RPMI8226 (cell line): ENCODE results near the gene MEGF9.

Source experiments
- DNase-seq: peaks from one replicate; pipeline ENCODE4 v3.0.0-alpha.2; 2015

MEGF9 gene

DNA sequence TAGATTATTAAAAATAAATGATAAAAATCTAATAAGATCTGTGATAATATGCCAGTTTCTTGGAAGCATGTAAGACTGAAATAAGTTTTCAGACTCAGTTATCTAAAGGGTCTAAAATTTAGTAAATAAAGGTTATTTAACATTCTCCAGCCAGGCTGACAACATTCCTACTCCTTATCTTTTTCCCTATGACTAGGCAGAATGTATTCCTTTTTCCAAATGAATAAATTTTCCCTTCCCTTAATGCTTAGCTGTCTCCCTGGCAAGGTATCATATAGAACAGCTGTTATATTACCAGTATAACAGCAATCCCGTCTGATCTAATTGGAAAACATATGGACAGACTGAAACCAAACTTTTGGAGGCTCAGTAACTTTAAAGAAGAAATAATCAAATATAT is 13.0 kb downstream of the MEGF9 start:
- no peak for DNase-seq

DNA sequence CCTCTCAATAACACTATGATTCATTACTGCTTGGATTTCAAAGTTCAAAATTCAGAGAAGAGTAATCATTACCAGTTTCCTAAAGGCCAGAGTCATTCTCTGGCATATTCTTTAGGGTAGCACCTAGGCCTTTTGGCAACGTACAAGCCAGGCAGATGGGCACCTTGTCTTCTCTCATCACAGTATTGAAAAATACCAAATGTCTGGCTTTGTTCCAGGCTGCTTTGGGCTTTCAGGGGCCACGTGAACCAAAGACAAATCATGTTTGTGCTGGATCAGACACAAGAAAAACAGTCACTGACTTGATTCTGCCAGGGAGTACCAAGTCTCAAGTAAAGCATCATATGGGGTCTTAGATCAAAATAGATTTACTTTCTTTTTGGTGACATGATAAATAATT is 15.5 kb downstream of the MEGF9 start:
- no peak for DNase-seq

DNA sequence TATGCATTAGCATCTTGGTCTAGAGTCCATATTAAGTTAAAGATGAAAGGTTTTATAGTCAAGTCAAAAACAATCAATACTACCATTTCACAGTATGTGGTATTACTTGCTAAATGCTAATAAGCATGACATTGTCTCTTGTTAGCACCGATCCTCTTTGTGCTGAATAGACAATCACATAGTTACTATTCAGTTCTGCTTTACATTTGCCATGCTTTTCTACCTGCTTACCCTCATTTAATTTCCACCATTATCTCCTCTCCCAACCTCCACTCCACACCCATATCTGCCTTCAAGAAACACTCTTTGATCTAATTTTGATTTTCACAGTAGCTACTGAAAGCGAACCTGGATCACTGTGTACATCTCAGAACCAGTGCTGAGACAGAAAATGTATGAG is 16.8 kb downstream of the MEGF9 start:
- no peak for DNase-seq

DNA sequence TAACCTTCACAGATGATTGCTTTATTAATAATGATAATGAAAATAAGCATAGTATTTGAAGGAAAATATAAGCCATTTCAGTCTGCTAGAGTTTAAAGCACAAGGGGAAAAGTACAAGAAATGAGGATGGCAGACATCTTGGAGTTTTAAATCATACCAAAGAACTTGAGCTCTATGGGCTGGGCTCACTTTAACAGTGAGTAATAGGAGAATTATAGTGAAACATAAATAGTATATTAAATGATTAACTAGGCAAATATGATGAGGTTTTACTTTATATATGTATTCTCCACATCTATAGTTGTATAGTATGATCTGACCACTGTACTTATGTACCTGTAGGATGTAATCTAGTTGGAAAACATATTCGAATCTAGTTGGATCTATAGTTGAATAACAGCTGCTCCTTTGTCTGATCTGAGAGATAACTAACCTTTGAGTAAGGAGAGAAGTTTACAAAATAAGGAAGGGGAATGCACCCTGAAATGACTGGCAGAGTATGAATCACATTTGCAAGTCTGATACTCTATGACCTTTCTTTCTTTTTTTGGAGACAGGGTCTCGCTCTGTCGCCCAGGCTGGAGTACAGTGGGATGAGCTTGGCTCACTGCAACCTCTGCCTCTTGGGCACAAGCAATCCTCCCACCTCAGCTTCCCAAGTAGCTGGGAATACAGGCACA is 17.6 kb downstream of the MEGF9 start:
- DNase-seq: no peak

DNA sequence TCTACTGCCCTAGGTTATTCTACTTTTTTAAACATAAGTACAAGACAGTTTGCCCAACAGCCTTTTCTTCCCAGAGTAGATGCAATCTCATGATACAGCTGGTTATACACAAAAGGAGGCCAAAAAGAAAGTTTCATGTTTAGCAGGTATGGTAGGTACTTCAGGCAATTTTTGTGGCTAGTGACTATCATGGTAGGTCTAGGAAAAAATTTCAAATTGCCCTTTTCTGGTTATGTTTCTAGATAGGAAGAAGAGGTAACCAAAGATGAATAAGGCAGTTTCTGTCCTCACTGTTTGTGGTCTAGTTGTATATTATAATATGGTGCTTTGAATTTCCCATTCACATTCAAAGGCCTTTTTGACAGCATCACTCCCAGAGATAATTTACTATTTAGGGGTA is 19.7 kb downstream of the MEGF9 start:
- no peak for DNase-seq

DNA sequence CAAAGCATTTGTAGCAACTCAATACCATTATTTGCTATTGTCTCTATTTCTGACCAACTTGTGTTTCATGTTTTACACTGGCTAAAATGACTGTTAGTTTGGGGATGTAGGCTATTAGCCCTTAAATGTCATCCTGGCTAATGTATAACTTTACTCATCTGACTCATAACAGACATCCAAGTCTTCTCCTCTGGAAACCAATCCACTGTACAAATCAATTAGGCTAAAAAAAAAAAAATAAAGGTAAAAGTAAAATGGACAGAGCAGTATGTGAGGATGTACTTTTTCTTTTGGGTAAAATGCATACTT is 20.6 kb downstream of the MEGF9 start:
- no peak for DNase-seq

DNA sequence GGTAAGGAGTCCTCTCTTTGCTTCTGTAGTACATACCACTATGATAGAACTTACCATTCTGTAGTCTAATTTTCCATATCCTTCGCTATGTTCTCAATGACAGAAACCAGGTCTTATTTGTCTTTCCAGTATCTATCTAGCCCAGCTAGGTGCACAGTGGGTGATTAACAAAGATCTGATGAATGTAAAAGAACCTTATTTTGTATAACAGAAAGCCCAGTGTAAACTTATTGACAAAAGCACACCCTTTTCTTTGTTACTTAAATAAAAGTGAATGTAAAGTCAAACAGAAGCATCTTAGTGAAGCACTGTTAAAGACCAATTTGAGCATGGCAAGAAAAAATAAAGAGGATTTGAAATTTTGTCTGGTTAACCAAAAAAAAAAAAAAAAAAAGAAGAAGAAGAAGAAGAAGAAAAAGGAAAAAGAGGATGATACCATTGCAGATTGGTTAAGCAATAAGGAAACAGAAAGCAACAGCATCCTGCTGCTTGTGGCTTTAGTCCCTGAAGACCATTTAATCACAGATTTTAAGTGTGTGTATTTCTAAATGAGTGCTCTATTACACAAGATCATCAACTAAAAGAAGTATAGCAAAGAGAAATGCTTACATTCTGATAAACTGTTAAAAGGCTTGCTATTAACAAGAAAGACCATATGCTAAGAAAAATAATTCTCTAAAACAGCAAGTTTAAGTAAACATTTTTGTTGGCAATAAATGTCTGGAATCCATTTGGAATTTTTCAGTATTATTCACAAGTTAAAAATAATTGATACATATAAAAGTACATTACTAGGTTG is 21.2 kb downstream of the MEGF9 start:
- no peak for DNase-seq

DNA sequence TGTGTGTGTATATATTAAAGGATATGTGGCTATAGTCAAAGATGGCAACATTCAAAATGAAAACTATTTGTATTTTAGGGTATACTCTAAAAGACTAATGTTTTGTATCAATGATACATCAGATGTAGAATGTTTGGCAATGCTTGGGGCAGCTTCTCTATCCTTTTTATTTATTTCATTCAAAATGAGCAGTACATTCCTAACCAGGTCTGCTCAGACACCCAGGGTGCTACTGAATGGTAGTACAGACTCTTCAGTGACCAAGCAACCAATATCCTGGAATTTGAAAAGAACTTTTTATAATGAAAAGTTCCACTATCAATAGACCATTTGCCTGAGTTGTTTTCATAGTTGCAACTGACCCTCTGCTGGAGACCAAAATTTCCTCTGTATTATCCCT is 23.9 kb downstream of the MEGF9 start:
- no peak for DNase-seq

DNA sequence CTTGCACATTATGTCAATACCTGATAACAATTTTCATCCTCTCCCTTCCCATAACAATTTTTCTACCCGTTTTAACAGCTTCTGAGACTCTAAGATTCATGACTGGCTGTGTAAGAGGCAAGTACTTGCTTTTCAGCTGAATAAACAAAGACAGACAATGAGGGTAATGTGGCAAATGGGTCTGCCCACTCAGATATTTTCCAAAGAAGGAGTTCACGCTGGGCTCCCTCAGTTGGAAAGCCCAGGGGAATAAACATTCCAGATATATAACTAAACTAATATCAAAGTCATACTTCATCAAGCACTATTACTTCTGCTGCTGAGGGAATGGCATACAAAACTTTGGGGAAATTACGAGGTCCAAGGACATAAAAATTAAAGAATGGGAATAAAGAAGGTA is 24.4 kb downstream of the MEGF9 start:
- no peak for DNase-seq

DNA sequence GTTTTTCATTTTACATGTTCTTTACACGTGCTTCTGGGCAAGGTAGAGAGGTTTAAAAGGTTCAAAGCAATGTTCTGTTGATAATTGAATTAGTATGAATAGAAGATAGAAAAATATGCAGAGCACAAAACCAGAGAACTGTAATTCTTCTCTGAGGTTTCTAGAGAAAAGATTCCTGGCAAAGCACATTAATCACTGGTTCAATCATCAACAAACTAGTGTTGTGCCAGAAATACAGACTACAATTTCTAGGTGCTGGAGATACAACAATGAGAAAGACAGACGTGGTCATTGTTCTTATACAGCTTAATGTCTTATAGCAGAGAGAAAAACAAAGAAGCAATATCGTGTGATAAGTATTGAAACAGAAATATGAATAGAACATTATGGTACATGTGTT is 25.5 kb downstream of the MEGF9 start:
- no peak for DNase-seq

DNA sequence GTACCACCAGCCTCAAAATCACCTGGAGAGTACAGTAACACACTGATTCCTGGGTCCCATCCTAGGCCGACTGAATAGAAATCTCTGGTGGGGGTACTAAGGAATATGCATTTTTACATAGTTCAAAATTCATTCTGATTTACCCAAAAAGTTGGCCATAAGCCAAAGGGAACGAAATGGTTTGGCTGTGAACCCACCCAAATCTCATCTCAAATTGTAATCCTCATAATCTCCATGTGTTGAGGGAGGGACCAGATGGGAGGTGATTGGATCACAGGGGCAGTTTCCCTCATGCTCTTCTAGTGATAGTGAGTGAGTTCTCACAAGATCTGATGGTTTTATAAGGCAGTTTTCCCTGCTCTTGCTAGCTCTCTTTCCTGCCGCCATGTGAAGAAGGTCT is 31.1 kb downstream of the MEGF9 start:
- DNase-seq: no peak

DNA sequence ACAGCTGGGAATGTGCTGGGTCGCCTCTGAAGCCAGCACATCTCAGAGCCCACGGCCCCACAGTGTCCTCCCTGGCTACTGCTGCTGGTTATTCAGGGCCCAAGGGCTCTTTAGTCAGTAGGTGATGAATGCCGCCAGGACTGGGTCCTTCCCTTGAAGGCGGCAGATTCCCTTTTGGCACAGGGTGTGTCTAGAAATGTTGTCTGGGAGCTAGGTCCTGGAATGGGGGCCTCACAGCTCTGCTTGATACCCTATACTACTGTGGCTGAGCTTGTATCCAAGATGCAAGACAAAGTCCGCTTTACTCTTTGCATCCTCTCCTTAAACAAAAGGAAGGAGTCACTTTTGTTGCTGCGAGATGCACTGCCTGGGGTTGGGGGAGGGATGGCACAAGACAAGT is 33.1 kb downstream of the MEGF9 start:
- no peak for DNase-seq

DNA sequence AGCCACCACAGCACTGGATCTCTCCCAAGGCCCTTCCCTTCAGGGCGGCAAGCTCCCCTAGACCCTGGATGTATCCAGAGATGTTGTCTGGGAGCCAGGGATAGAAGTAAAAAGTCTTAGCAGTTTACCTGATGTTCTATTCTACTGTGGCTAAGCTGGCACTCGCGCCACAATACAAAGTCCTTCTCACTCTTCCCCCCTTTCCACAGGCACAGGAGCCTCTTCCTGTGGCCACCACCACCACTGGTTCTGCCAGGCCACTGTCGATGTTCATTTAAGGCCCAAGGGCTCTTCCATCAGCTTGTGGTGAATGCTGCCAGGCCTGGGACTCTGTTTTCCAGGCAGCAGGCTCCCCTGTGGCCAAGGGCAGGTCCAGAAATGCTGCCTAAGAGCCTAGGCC is 33.7 kb downstream of the MEGF9 start:
- no peak for DNase-seq

DNA sequence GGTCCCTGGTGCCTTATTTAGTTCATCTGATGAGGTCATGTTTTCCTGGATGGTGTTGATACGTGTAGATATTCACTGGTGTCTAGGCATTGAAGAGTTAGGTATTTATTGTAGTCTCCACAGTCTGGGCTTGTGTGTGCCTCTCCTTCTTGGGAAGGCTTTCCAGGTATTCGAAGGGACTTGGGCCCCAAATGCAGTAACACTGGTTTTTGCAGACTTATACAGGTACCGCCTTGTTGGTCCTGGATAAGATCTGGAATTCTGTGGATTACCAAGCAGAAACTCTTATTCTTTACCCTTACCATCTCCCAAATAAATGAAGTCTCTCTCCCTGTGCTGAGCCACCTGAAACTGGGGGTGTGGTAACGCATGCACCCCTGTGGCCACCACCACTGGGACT is 34.1 kb downstream of the MEGF9 start:
- DNase-seq: no peak

DNA sequence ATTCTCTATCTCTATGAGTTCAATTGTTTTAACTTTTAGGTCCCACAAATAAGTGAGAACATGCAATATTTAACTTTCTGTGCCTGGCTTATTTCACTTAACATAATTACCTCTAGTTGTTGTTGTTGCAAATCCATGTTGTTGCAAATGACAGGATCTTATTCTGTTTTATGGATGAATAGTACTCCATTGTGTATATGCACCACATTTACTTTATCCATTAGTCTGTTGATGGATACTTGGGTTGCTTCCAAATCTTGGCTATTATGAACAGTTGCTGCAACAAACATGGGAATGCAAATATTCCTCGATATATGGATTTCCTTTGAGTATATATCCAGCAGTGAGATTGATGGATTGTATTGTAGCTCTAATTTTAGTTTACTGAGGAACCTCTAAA is 36.3 kb downstream of the MEGF9 start:
- no peak for DNase-seq

DNA sequence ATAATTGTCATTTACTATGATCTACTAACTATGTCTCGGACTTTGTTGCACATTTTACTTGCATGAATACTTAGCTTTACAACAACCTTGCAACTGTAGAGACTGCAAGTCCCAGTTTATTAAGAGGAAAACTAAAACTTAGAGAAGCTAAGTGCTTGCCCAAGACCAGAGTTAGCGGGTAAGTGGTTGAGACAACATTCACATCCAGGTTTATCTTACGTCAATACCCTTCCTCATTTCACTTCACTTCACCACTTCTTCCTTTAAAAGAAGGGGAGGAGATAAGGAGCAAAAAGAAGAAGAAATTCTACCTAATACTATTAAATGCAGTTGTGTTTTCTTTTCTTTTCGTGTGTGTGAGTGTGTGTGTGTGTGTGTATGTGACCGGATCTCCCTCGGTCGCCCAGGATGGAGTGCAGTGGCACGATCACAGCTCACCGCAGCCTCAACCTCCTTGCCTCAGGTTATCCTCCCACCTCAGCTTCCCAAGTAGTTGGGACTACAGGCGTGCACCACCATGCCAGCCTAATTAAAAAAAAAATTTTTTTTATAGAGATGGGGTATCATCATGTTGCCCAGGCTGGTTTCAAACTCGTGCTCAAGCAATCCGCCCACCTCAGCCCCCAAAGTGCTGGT is 37.4 kb downstream of the MEGF9 start:
- no peak for DNase-seq

DNA sequence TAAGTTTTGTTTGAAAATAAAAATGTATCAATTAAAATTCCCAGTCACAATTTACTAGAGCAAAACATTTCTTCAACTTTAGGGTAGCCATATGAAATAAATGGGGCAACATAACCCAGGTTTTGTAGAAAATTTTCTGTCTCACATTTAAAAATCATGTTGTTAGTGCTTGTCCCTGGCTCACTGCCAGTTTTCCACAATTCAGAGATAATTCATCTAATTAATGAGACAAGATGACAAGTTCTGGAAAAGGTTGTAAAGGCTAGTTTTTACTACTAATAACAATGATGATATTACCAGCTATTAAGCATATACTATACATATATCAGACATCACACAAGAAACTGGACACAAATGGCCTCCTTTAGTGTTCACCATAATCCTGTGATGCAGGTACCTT is 45.9 kb downstream of the MEGF9 start:
- DNase-seq: no peak

DNA sequence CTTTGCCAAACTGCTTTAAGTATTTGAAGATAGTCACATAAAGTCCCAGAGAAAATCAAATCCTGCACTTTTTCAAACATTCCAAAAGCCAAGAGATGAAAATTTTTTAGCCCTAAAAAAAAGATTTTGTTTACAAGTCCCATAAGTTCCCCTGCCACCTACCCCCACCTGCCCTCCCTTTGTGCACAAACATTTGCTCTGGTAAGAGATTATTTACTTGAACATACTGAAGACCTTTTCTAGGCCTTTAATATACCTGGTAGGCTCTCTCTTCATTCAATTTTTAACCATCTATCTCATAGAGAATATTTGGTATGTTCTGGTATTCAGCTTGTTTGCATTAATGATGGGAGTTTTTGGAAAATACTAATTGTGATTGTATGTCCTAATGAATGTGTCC is 50.3 kb downstream of the MEGF9 start:
- DNase-seq: no peak

DNA sequence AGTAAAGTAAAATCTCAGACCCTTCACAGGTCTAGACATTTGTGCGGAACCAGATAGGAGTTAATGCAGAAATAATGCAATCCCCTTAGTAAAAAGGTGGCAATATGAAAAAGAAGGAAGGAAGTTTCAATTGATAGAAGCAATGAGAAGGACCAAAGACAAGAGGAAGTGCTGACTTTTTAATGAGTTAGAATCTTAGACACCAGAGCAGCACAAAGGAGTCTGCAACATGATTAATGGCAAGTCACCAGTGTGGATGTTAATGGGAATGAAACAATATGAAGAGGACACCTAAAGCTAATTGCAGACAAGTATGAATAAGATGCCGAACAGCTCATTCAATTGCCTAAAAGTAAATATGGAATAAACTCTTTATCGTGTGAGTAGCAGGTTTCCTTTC is 50.9 kb downstream of the MEGF9 start:
- no peak for DNase-seq

DNA sequence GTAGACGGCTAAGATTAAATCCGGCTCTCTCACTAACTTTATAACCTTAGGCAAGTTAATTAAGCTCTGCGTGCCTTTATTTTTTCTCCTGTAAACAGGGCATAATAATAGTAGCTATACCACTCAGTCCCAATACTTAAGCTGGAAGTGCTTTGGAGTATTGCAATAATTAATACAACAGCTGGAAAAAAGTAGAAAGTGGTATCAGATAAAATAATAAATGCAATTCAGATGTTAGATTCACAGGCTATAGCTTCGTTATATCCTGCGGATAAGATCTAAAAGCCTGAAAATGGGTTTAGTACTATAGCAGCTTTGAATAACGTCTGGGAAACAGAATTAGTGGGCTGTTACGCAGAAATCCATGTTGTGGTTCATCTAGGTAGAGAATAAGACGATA is 51.8 kb downstream of the MEGF9 start:
- DNase-seq: no peak

DNA sequence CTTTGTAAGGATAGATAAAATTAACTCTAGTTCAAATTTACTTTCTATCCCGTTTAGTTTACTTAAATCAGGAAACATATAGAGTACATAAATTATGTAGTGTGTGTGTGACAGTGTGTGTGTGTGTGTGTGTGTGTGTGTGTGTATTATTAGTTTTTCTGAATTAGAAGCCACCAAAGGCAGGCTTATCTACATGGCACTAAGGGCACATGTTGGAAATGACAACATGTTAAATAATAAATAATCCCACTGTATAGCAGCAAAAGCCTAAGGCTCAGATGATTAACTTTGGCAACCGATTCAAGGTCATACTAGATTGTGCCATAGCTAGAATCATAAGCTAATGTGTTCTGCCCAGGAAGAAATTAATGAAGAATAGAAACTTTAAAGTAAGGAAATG is 54.6 kb downstream of the MEGF9 start:
- no peak for DNase-seq

DNA sequence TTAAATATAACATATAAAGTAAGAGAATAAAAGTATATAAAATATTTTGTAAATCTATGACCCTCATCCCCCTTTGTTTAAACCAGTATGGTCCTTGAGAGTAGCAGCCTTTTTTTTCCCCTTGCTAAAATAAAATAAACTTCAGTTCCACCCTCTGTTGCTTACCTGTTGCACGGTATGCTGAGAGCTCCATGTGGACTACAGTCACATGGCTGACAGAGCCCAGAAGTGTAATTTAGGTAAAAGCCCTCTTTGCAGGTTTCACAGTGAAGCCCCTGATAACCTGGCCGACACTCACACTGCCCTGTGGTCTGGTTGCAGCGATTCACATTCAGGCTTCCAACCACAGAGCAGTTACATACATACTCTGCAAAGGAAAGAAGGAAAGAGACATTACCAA is 55.1 kb downstream of the MEGF9 start:
- DNase-seq: no peak

DNA sequence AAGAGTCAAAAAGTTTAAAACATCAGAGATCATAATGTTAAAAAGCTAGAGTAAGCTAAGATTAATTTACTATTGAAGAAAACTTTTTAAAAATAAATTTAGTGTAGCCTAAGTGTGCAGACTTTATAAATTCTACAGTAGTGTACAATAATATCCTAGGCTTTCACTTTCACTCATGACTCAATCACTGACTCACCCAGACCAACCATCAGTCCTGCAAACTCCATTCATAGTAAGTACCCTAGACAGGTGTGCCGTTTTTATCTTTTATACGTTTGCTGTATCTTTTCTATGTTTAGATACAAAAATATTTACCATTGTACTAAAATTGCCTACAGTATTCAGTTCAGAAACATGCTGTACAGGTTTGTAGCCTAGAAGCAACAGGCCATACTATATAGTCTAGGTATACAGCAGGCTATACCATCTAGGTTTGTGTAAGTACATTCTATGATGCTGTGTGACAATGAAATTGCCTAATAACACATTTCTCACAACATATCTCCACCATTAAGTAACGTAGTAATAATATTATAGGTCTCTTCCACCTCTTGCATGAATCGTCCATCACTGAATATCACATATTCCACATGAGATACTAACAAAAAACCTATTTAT is 59.2 kb downstream of the MEGF9 start:
- DNase-seq: no peak

DNA sequence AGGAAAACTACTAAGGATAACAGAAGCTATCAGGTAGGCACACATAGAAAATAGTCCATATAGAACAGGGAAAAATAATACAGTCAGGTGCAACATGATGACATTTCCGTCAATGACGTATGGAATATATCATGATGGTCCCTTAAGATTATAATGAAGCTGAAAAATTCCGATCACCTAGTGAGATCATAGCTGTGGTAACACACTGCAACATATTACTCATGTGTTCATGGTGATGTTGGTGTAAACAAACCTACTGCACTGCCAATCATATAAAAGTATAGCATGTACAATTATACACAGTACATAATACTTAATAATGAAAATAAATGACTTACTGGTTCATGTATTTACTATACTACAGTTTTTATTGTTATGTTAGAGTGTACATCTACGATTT is 60.0 kb downstream of the MEGF9 start:
- DNase-seq: no peak
